ENCODE measurements around the gene ZNF326.
A peak's percentile ranks its signal among the peaks of the same experiment; 100 is the strongest.

- TF ChIP-seq HDAC2 (IDR thresholded peaks at IDR 0.05; ENCODE audit: borderline replicate concordance in 1 of 2, low read depth in 2 of 2, low read length in 2 of 2), result no peak
- peak; percentile 66 to 70 (median 68) for TF ChIP-seq CTCF (IDR thresholded peaks at IDR 0.05; ENCODE audit: control extremely low read depth in 1 of 3, insufficient read depth in 1 of 3, low read depth in 1 of 3, low read length in 3 of 3)
- TF ChIP-seq PHF8 (conservative IDR thresholded peaks at IDR 0.05; ENCODE audit: low read depth, low read length), result no peak
- TF ChIP-seq YY1 (IDR thresholded peaks at IDR 0.05; ENCODE audit: low read depth, low read length), result no peak
- TF ChIP-seq RBBP5 (IDR thresholded peaks at IDR 0.05; ENCODE audit: borderline replicate concordance, low read depth, low read length), result no peak
- TF ChIP-seq EZH2 (IDR thresholded peaks at IDR 0.05; ENCODE audit: low read depth, low read length, severe bottlenecking), result no peak
- no peak for TF ChIP-seq CHD1 (IDR thresholded peaks at IDR 0.05; ENCODE audit: low read depth, low read length)
- TF ChIP-seq JUN (IDR thresholded peaks at IDR 0.05; ENCODE audit: low read depth, low read length), result 0 out of 2 replicates have a peak, but pooled peaks have one; percentile 28
- TF ChIP-seq GABPA (IDR thresholded peaks at IDR 0.05; ENCODE audit: borderline replicate concordance, insufficient read depth, low read length), result no peak
- no peak for TF ChIP-seq BRCA1 (IDR thresholded peaks at IDR 0.05; ENCODE audit: low read depth, low read length)
- TF ChIP-seq KDM4A (IDR thresholded peaks at IDR 0.05; ENCODE audit: low read depth, low read length, severe bottlenecking), result no peak
- no peak for TF ChIP-seq POLR2A (IDR thresholded peaks at IDR 0.05; ENCODE audit: control extremely low read depth in 1 of 2, low read depth in 2 of 2, low read length in 2 of 2)
- TF ChIP-seq TAF1 (IDR thresholded peaks at IDR 0.05; ENCODE audit: low read depth, low read length), result no peak
- no peak for TF ChIP-seq EP300 (IDR thresholded peaks at IDR 0.05; ENCODE audit: borderline replicate concordance in 1 of 2, low read depth in 2 of 2, low read length in 2 of 2)
These were observed 41.7 kb upstream of the ZNF326 start for GRCh38 chr1:89953131-89953626.

All from H1 (cell line).